Suprapubic skin (tissue), 4 donors: ENCODE data around the gene PRKCE.

Experiments
- CTCF ChIP-seq, 2 donors: fragments of 200-600 bp in 1 of 2; fragments of 450-650 bp in 1 of 2; sonication (generic) in 1 of 2; IDR thresholded peaks; one replicate each; pipeline ENCODE4 v1.5.1; 2016 to 2019; ENCODE audit warnings: antibody characterized with exemption in 2 of 2, mild to moderate bottlenecking in 1 of 2, moderate library complexity in 1 of 2
- POLR2A ChIP-seq, 2 donors: fragments of 450-650 bp; IDR thresholded peaks; one replicate each; pipeline ENCODE4 v1.6.1; 2017; ENCODE audit warnings: antibody characterized with exemption in 2 of 2, mild to moderate bottlenecking in 2 of 2, moderate library complexity in 2 of 2
- POLR2AphosphoS5 ChIP-seq, 3 donors: sonication (generic); formaldehyde crosslinking; IDR thresholded peaks; one replicate each; pipeline ENCODE4 v1.6.1; 2017; ENCODE audit warnings: antibody characterized with exemption in 3 of 3

GRCh38 chr2:45610281-45611019 lies 41.0 kb upstream of the PRKCE start:
- no peak for TF ChIP-seq CTCF (IDR thresholded peaks at IDR 0.05)
- no peak for TF ChIP-seq POLR2A (IDR thresholded peaks at IDR 0.05)
- TF ChIP-seq POLR2AphosphoS5 (IDR thresholded peaks at IDR 0.05), result no peak
